CD4-positive, alpha-beta memory T cell (primary cell): ENCODE data around the gene MSH4. TPM values are rescaled to one million over a fixed set of nuclear protein-coding genes. Genes with fewer than 3 reads are reported as not detected.
A peak's percentile ranks its signal among the peaks of the same experiment; 100 is the strongest.

Experiments used
- CTCF ChIA-PET: fragments of 350-600 bp; sonication (Branson Sonifier 250); formaldehyde crosslinking; loops from one replicate; lab custom pipeline; 2021; ENCODE audit warnings: inconsistent platforms; ENCODE audit not compliant: partially characterized antibody; lab: Charles Lee
- POLR2A ChIA-PET: fragments of 350-600 bp; sonication (Branson Sonifier 250); formaldehyde crosslinking; loops from one replicate; lab custom pipeline; 2021; ENCODE audit not compliant: partially characterized antibody; lab: Charles Lee
- DNase-seq, 5 donors: peaks; one replicate each; pipeline versions ENCODE4 v3.0.0 to v3.0.0-alpha.2; 2020 to 2022; ENCODE audit warnings: mixed read lengths in 1 of 5
- H3K27ac ChIP-seq: one replicate; pipeline ENCODE4 v1.7.0; 2013; ENCODE audit warnings: low read depth, low read length
- H3K27me3 ChIP-seq: 2 replicates; pipeline ENCODE4 v1.7.0; 2013; ENCODE audit warnings: mild to moderate bottlenecking, low read length, moderate library complexity; ENCODE audit not compliant: insufficient read depth
- H3K36me3 ChIP-seq: 2 replicates; pipeline ENCODE4 v1.7.0; 2013; ENCODE audit warnings: mild to moderate bottlenecking, low read length, moderate library complexity; ENCODE audit not compliant: insufficient read depth
- H3K4me1 ChIP-seq: 2 replicates; pipeline ENCODE4 v1.7.0; 2013; ENCODE audit warnings: mild to moderate bottlenecking, low read length, moderate library complexity; ENCODE audit not compliant: insufficient read depth
- H3K4me3 ChIP-seq, 2 donors: one replicate each; pipeline ENCODE4 v1.7.0; 2013; ENCODE audit warnings: low read length in 2 of 2, mild to moderate bottlenecking in 1 of 2
- H3K9me3 ChIP-seq, 2 donors: one replicate each; pipeline ENCODE4 v1.7.0; 2013; ENCODE audit warnings: low read length in 2 of 2, control low read depth in 1 of 2; ENCODE audit not compliant: control insufficient read depth in 1 of 2
- H3K27ac Mint-ChIP-seq, 7 donors: one replicate each; pipeline ENCODE4 v1.8.0; 2020 to 2021; ENCODE audit warnings: mixed read lengths in 7 of 7, mild to moderate bottlenecking in 6 of 7, inconsistent platforms in 3 of 7, moderate library complexity in 3 of 7
- H3K27me3 Mint-ChIP-seq, 2 donors: one replicate each; pipeline ENCODE4 v1.8.0; 2020 to 2021; ENCODE audit warnings: mixed read lengths in 2 of 2
- H3K36me3 Mint-ChIP-seq, 2 donors: one replicate each; pipeline ENCODE4 v1.8.0; 2020 to 2021; ENCODE audit warnings: mixed read lengths in 2 of 2, inconsistent platforms in 1 of 2, mild to moderate bottlenecking in 1 of 2
- H3K4me1 Mint-ChIP-seq, 4 donors: one replicate each; pipeline ENCODE4 v1.8.0; 2020 to 2021; ENCODE audit warnings: mixed read lengths in 4 of 4, mild to moderate bottlenecking in 1 of 4
- H3K4me3 Mint-ChIP-seq, 8 donors: one replicate each; pipeline ENCODE4 v1.8.0; 2020 to 2021; ENCODE audit warnings: mixed read lengths in 8 of 8, mild to moderate bottlenecking in 7 of 8, moderate library complexity in 6 of 8, inconsistent platforms in 3 of 8
- H3K9me3 Mint-ChIP-seq, 8 donors: one replicate each; pipeline ENCODE4 v1.8.0; 2020 to 2021; ENCODE audit warnings: mixed read lengths in 8 of 8, mild to moderate bottlenecking in 5 of 8, inconsistent platforms in 3 of 8, moderate library complexity in 1 of 8
- intact Hi-C: fragments of 100-400 bp; cut with micrococcal nuclease; formaldehyde crosslinking; loops from one replicate; pipeline ENCODE4 v1.15.1; 2023
- polyA plus RNA-seq, 2 donors: library from polyadenylated mRNA; unstranded; fragments of 300-500 nt; fragmentation: Illumina TruSeq; gene quantifications; one replicate each; pipeline ENCODE4 v1.2.3, GENCODE V29; 2021
- total RNA-seq, 2 experiments: library from RNA; stranded (reverse); gene quantifications; one replicate each; pipeline ENCODE4 v1.2.3, GENCODE V29; 2021

The MSH4 gene
- total and polyA plus RNA-seq, 4 experiments from 2014 or later, result 0.80 to 0.87 TPM; not detected in 2

GRCh38 chr1:75785983-75786853 is 10.5 kb upstream of the MSH4 start, which contains the start of gene RABGGTB:
Gene RABGGTB, plus strand, starts transcription at chr1:75786256. Its CDS starts 16 bp downstream, at chr1:75786272.
- ChIA-PET CTCF (no interaction called here), POLR2A (interaction anchor here (0.6 to 2.5 kb wide), 8 partner anchors 8 to 1993 kb away, joined by 3 to 20 read pairs (median 6); partner anchors contain the start of genes CRYZ, MIGA1, MSH4 and TYW3)
- H3K4me1 ChIP-seq, result peaks cover 50% of the 10 kb centered on the region
- H3K36me3 Mint-ChIP-seq, result peaks cover 28 to 44% of the 10 kb centered on the region in 2 donors
- no peaks in the 10 kb centered on the region for H3K9me3 Mint-ChIP-seq
- H3K27ac Mint-ChIP-seq, result peak within 1 kb of the TSS; percentile 95 to 100 (median 98)
- intact Hi-C loops, result loop anchor here (1.0 to 10.0 kb wide), 4 partner anchors 62 to 1589 kb away; partner anchors contain the start of genes ACADM, CRYZ, FPGT and LRRIQ3
- peaks cover 2% of the 10 kb centered on the region for H3K36me3 ChIP-seq
- H3K4me3 Mint-ChIP-seq, result peak within 1 kb of the TSS; percentile 93 to 100 (median 99)
- peak within 1 kb of the TSS; percentile 88 to 95 for H3K4me3 ChIP-seq
- no peaks in the 10 kb centered on the region for H3K27me3 ChIP-seq
- H3K27ac ChIP-seq, result peak within 1 kb of the TSS; percentile 73
- peak; percentile 93 to 94 (median 94) for DNase-seq
- H3K4me1 Mint-ChIP-seq, result peaks cover 34 to 61% (median 49%) of the 10 kb centered on the region in 4 donors
- peaks cover 0 to 3% of the 10 kb centered on the region in 2 donors for H3K27me3 Mint-ChIP-seq
- no peaks in the 10 kb centered on the region for H3K9me3 ChIP-seq

GRCh38 chr1:75786901-75787493 is 9.7 kb upstream of the MSH4 start:
- intact Hi-C loops, result loop anchor here (1.0 to 10.0 kb wide), 4 partner anchors 63 to 1590 kb away; partner anchors contain the start of genes ACADM, CRYZ, FPGT and LRRIQ3
- Histone ChIP-seq H3K4me1 (peaks cover 56% of the 10 kb centered on the region), H3K36me3 (peaks cover 10% of the 10 kb centered on the region), H3K9me3 (no peaks in the 10 kb centered on the region), H3K27me3 (no peaks in the 10 kb centered on the region), H3K4me3 (peak overlapping the region; percentile 88 to 95), H3K27ac (peak overlapping the region; percentile 73)
- Mint-ChIP-seq H3K36me3 (peaks cover 35 to 51% of the 10 kb centered on the region in 2 donors), H3K9me3 (no peaks in the 10 kb centered on the region), H3K27me3 (no peaks in the 10 kb centered on the region), H3K4me3 (peak overlapping the region; percentile 93 to 100 (median 99)), H3K27ac (peak overlapping the region; percentile 92 to 100 (median 98)), H3K4me1 (peaks cover 39 to 68% (median 54%) of the 10 kb centered on the region in 4 donors)
- CTCF ChIA-PET, result no interaction called here
- DNase-seq, result no peak
- POLR2A ChIA-PET, result interaction anchor here (0.7 to 2.5 kb wide), 6 partner anchors 9 to 1054 kb away, joined by 3 to 20 read pairs (median 7); partner anchors contain the start of genes CRYZ, MSH4 and TYW3

GRCh38 chr1:75787524-75787923 is 9.2 kb upstream of the MSH4 start:
- ChIA-PET CTCF (interaction anchor here (0.6 kb wide), 1 partner anchor 1746 kb away, joined by 3 read pairs; no protein-coding TSS in a partner anchor), POLR2A (no interaction called here)
- Histone ChIP-seq H3K27me3 (no peaks in the 10 kb centered on the region), H3K9me3 (no peaks in the 10 kb centered on the region), H3K4me3 (peak overlapping the region; percentile 88 to 95), H3K4me1 (peaks cover 61% of the 10 kb centered on the region), H3K36me3 (peaks cover 15% of the 10 kb centered on the region), H3K27ac (peak overlapping the region; percentile 73)
- DNase-seq, result no peak
- peak overlapping the region; percentile 93 to 100 (median 99) for H3K4me3 Mint-ChIP-seq
- H3K27me3 Mint-ChIP-seq, result no peaks in the 10 kb centered on the region
- no peaks in the 10 kb centered on the region for H3K9me3 Mint-ChIP-seq
- peaks cover 35 to 56% of the 10 kb centered on the region in 2 donors for H3K36me3 Mint-ChIP-seq
- intact Hi-C loops, result loop anchor here (5.0 to 10.0 kb wide), 3 partner anchors 285 to 1590 kb away; partner anchors contain the start of genes CRYZ, FPGT, LRRIQ3 and ST6GALNAC3
- H3K27ac Mint-ChIP-seq, result peak overlapping the region; percentile 92 to 100 (median 98)
- peaks cover 41 to 72% (median 54%) of the 10 kb centered on the region in 4 donors for H3K4me1 Mint-ChIP-seq

- no peak for DNase-seq
- H3K4me3 ChIP-seq, result no peak overlapping the region
- Mint-ChIP-seq H3K4me1 (peaks cover 41 to 80% (median 61%) of the 10 kb centered on the region in 4 donors), H3K36me3 (peaks cover 49 to 79% of the 10 kb centered on the region in 2 donors), H3K9me3 (no peaks in the 10 kb centered on the region), H3K4me3 (peak overlapping the region in 6 of 8 donors; percentile 26 to 100 (median 98)), H3K27ac (peak overlapping the region; percentile 80 to 100 (median 93)), H3K27me3 (no peaks in the 10 kb centered on the region)
- H3K9me3 ChIP-seq, result no peaks in the 10 kb centered on the region
- H3K27me3 ChIP-seq, result no peaks in the 10 kb centered on the region
- ChIA-PET CTCF (no interaction called here), POLR2A (no interaction called here)
- H3K4me1 ChIP-seq, result peaks cover 60% of the 10 kb centered on the region
- peaks cover 24% of the 10 kb centered on the region for H3K36me3 ChIP-seq
- peak overlapping the region; percentile 36 for H3K27ac ChIP-seq
- intact Hi-C loops, result loop anchor here (5.0 to 10.0 kb wide), 3 partner anchors 282 to 1593 kb away; partner anchors contain the start of genes CRYZ, FPGT, LRRIQ3 and ST6GALNAC3
These were observed 6.7 kb upstream of the MSH4 start for GRCh38 chr1:75789988-75790387.

DNA sequence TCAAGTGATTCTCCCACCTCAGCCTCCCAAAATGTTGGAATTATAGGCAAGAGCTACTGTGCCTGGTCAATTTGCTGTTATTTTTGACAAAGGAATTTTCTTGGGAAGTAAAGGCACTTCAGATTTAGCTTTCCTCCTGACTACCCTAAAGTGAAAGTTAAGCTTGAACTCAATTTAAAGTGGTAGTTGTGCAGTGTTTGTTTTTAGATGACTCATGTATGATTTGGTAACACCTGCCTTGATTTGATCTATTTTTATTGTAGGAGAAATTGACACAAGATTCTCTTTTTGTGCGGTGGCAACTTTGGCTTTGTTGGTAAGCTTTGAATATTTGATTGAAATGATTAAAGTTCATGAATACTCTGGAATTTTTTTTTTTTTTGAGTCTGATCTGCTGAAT is 5.7 kb upstream of the MSH4 start:
- Mint-ChIP-seq H3K4me3 (peak overlapping the region in 6 of 8 donors; percentile 20 to 99 (median 68)), H3K27me3 (no peaks in the 10 kb centered on the region), H3K36me3 (peaks cover 53 to 82% of the 10 kb centered on the region in 2 donors), H3K9me3 (no peaks in the 10 kb centered on the region), H3K4me1 (peaks cover 37 to 70% (median 55%) of the 10 kb centered on the region in 4 donors), H3K27ac (peak overlapping the region; percentile 80 to 96 (median 93))
- peak overlapping the region; percentile 36 for H3K27ac ChIP-seq
- ChIA-PET CTCF (no interaction called here), POLR2A (no interaction called here)
- H3K4me3 ChIP-seq, result no peak overlapping the region
- DNase-seq, result no peak
- no peaks in the 10 kb centered on the region for H3K27me3 ChIP-seq
- H3K4me1 ChIP-seq, result peaks cover 53% of the 10 kb centered on the region
- intact Hi-C loops, result no loop called here
- H3K9me3 ChIP-seq, result no peaks in the 10 kb centered on the region
- H3K36me3 ChIP-seq, result peaks cover 34% of the 10 kb centered on the region

DNA sequence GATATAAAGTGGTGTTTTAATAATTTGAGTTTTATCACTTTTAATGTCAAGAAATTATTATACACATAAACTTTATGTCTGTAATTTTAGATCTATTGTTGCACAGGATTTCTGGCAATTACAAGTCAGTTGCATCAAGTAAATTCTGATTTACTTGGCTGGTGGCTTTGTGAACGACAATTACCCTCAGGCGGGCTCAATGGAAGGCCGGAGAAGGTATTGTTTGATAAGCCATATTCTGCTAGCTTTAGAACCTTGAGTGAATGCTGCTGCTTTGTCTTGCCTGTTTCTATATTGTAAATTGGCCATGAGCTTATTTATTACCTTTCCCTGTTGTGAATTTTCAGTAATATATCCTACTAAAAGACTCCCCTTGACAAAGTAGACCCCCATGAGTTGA is 4.6 kb upstream of the MSH4 start:
- H3K4me3 ChIP-seq, result no peak overlapping the region
- POLR2A ChIA-PET, result no interaction called here
- CTCF ChIA-PET, result no interaction called here
- DNase-seq, result no peak
- no peaks in the 10 kb centered on the region for H3K27me3 ChIP-seq
- Mint-ChIP-seq H3K4me1 (peaks cover 39 to 66% (median 51%) of the 10 kb centered on the region in 4 donors), H3K9me3 (no peaks in the 10 kb centered on the region), H3K4me3 (no peak overlapping the region), H3K27me3 (no peaks in the 10 kb centered on the region), H3K27ac (peak overlapping the region in 1 of 7 donors; percentile 95), H3K36me3 (peaks cover 60 to 81% of the 10 kb centered on the region in 2 donors)
- no peak overlapping the region for H3K27ac ChIP-seq
- H3K4me1 ChIP-seq, result peaks cover 52% of the 10 kb centered on the region
- peaks cover 41% of the 10 kb centered on the region for H3K36me3 ChIP-seq
- intact Hi-C loops, result no loop called here
- no peaks in the 10 kb centered on the region for H3K9me3 ChIP-seq
